Lung microvascular endothelial cell (primary cell): ENCODE data around the gene PGP. TPM values are rescaled to one million over a fixed set of nuclear protein-coding genes. Genes with fewer than 3 reads are reported as not detected.

ENCODE experiments used
- DNase-seq, 2 donors: peaks; one replicate each; pipeline versions ENCODE4 v3.0.0 to v3.0.0-alpha.2; 2010; ENCODE audit warnings: low read depth in 2 of 2
- total RNA-seq: library from RNA; depleted of rRNA; stranded (reverse); fragments of >200 nt; gene quantifications from 2 replicates; pipeline ENCODE4 v1.2.1, GENCODE V29; 2014

PGP gene
- total RNA-seq, 1 donor from 2014 or later = 11.5 TPM

GRCh38 chr16:2237493-2238149, 23.0 kb upstream of the PGP start:
- no peak for DNase-seq

GRCh38 chr16:2237102-2237482, 22.5 kb upstream of the PGP start:
- DNase-seq = no peak

GRCh38 chr16:2236337-2237101, 21.9 kb upstream of the PGP start, which contains the start of gene DNASE1L2:
TSS of gene DNASE1L2 (plus strand) at chr16:2236444. CDS start at chr16:2236817, 373 bp downstream.
- peak in 1 of 2 donors; percentile 51 for DNase-seq

- no peak for DNase-seq
Observed at GRCh38 chr16:2235695-2236336, 21.2 kb upstream of the PGP start.

GRCh38 chr16:2235234-2235651, 20.6 kb upstream of the PGP start:
- DNase-seq = no peak

GRCh38 chr16:2234813-2235170, 20.2 kb upstream of the PGP start:
- no peak for DNase-seq

- no peak for DNase-seq
Observed at GRCh38 chr16:2233872-2234812, 19.5 kb upstream of the PGP start.

- DNase-seq = no peak
Observed at GRCh38 chr16:2233046-2233775, 18.6 kb upstream of the PGP start.

- DNase-seq = no peak
Observed at GRCh38 chr16:2232094-2232990, 17.7 kb upstream of the PGP start.

- no peak for DNase-seq
Observed at GRCh38 chr16:2231016-2231931, 16.6 kb upstream of the PGP start.

GRCh38 chr16:2230376-2230775, 15.7 kb upstream of the PGP start:
- DNase-seq = no peak

- DNase-seq = no peak
Observed at GRCh38 chr16:2229632-2230250, 15.1 kb upstream of the PGP start.

- DNase-seq = no peak
Observed at GRCh38 chr16:2229091-2229490, 14.5 kb upstream of the PGP start.

- DNase-seq = no peak
Observed at GRCh38 chr16:2228161-2228824, 13.7 kb upstream of the PGP start.

GRCh38 chr16:2226918-2227317, 12.3 kb upstream of the PGP start:
- no peak for DNase-seq

- no peak for DNase-seq
Observed at GRCh38 chr16:2226245-2226793, 11.7 kb upstream of the PGP start.

- DNase-seq = peak; percentile 71 to 77
Observed at GRCh38 chr16:2223942-2224486, 9.4 kb upstream of the PGP start.
